ENCODE measurements around the gene TEKT5. TPM values are rescaled to one million over a fixed set of nuclear protein-coding genes. Genes with fewer than 3 reads are reported as not detected.
A peak's percentile ranks its signal among the peaks of the same experiment; 100 is the strongest.

The TEKT5 gene
- total and polyA plus RNA-seq, 9 of the 15 experiments (the other 6 are each of a cell fraction or from before 2014, with no cell fraction given): 0.10 to 0.19 TPM; not detected in 7

GRCh38 chr16:10656618-10657017, 38.1 kb downstream of the TEKT5 start:
- Histone ChIP-seq H3K9me3 (replicated peaks; ENCODE audit: control insufficient read depth, insufficient read depth, low read depth, low read length) (no peaks in the 10 kb centered on the region), H3K27ac (ENCODE audit: extremely low read depth, low read depth, low read length) (no peak overlapping the region), H4K20me1 (replicated peaks; ENCODE audit: control insufficient read depth, insufficient read depth, low read length) (no peaks in the 10 kb centered on the region), H2AFZ (ENCODE audit: low read depth, low read length) (no peak overlapping the region), H3K4me2 (ENCODE audit: insufficient read depth, low read length) (no peak overlapping the region), H3K4me1 (replicated peaks in 1 of 2; ENCODE audit: control insufficient read depth in 2 of 2, insufficient read depth in 2 of 2, low read length in 2 of 2) (peaks cover 0 to 3% of the 10 kb centered on the region in 2 experiments; a peak in 2 of 5 replicates), H3K27me3 (ENCODE audit: control insufficient read depth in 2 of 2, insufficient read depth in 2 of 2, low read length in 2 of 2) (peaks cover 7 to 23% of the 10 kb centered on the region in 2 experiments), H3K4me3 (no peak overlapping the region), H3K36me3 (ENCODE audit: control insufficient read depth, insufficient read depth, low read length) (no peaks in the 10 kb centered on the region), H3K9ac (ENCODE audit: insufficient read depth in 1 of 2, low read depth in 2 of 2, low read length in 2 of 2) (no peak overlapping the region), H3K79me2 (ENCODE audit: control insufficient read depth, insufficient read depth, low read length) (no peaks in the 10 kb centered on the region), H3K9me1 (ENCODE audit: control insufficient read depth, insufficient read depth, low read length) (no peaks in the 10 kb centered on the region)
- ChIA-PET POLR2A (interaction anchor here (0.6 kb wide), 1 partner anchor 9 kb away, joined by 3 read pairs; no protein-coding TSS in a partner anchor), CTCF (ENCODE audit: low intra/inter-chr PET ratio) (no interaction called here)
- no TSS peak for BruUV-seq (replicated peaks)
- intact Hi-C loops (cut with micrococcal nuclease): no loop called here
- FAIRE-seq: no peak
- TF ChIP-seq ZBTB26 (CRISPR knock-in tag; IDR thresholded peaks at IDR 0.05): no peak
- no peak for ATAC-seq
- no peak for DNase-seq (ENCODE audit: extremely low read depth in 1 of 4, low spot score in 3 of 4)
- in situ Hi-C loops (cut with MboI): no loop called here

- H4K20me1 ChIP-seq (replicated peaks; ENCODE audit: control insufficient read depth, insufficient read depth, low read length): no peaks in the 10 kb centered on the region
- TF ChIP-seq HCFC1 (IDR thresholded peaks at IDR 0.05; ENCODE audit: low read depth, low read length) (0 out of 2 replicates have a peak, but pooled peaks have one; percentile 10), RBM25 (IDR thresholded peaks at IDR 0.05; ENCODE audit: low read depth, low read length, severe bottlenecking) (peak; percentile 82), ZNF75A (CRISPR knock-in tag; IDR thresholded peaks at IDR 0.05) (no peak)
- no peak overlapping the region for H2AFZ ChIP-seq (ENCODE audit: low read depth, low read length)
- peaks cover 0 to 3% of the 10 kb centered on the region in 2 experiments; a peak in 2 of 5 replicates for H3K4me1 ChIP-seq (replicated peaks in 1 of 2; ENCODE audit: control insufficient read depth in 2 of 2, insufficient read depth in 2 of 2, low read length in 2 of 2)
- in situ Hi-C loops (cut with MboI) (no loop called here), intact Hi-C loops (cut with micrococcal nuclease) (no loop called here)
- no peak overlapping the region for H3K4me3 ChIP-seq
- no peaks in the 10 kb centered on the region for H3K9me3 ChIP-seq (replicated peaks; ENCODE audit: control insufficient read depth, insufficient read depth, low read depth, low read length)
- no TSS peak for BruUV-seq (replicated peaks)
- H3K27ac ChIP-seq (ENCODE audit: extremely low read depth, low read depth, low read length): no peak overlapping the region
- H3K79me2 ChIP-seq (ENCODE audit: control insufficient read depth, insufficient read depth, low read length): no peaks in the 10 kb centered on the region
- POLR2A ChIA-PET: interaction anchor here (0.7 kb wide), 1 partner anchor 148 kb away, joined by 3 read pairs; no protein-coding TSS in a partner anchor
- no peaks in the 10 kb centered on the region for H3K36me3 ChIP-seq (ENCODE audit: control insufficient read depth, insufficient read depth, low read length)
- ATAC-seq: no peak
- H3K9me1 ChIP-seq (ENCODE audit: control insufficient read depth, insufficient read depth, low read length): no peaks in the 10 kb centered on the region
- H3K4me2 ChIP-seq (ENCODE audit: insufficient read depth, low read length): no peak overlapping the region
- H3K27me3 ChIP-seq (ENCODE audit: control insufficient read depth in 2 of 2, insufficient read depth in 2 of 2, low read length in 2 of 2): peaks cover 7 to 15% of the 10 kb centered on the region in 2 experiments
- H3K9ac ChIP-seq (ENCODE audit: insufficient read depth in 1 of 2, low read depth in 2 of 2, low read length in 2 of 2): no peak overlapping the region
- CTCF ChIA-PET (ENCODE audit: low intra/inter-chr PET ratio): no interaction called here
- no peak for DNase-seq (ENCODE audit: extremely low read depth in 1 of 4, low spot score in 3 of 4)
- no peak for FAIRE-seq
These were observed 39.2 kb downstream of the TEKT5 start for GRCh38 chr16:10655415-10655977.
